K562 (cell line): ENCODE results near the gene SPPL3. TPM values are rescaled to one million over a fixed set of nuclear protein-coding genes. Genes with fewer than 3 reads are reported as not detected.

Source experiments
- CTBP1 ChIP-seq: fragments of 450-650 bp; IDR thresholded peaks from 2 replicates; pipeline ENCODE4 v1.6.1; 2016; ENCODE audit warnings: borderline replicate concordance
- ELF1 ChIP-seq: fragments of 200-800 bp; sonication (Bioruptor generic); IDR thresholded peaks from 2 replicates; pipeline ENCODE4 v1.6.1; 2016; ENCODE audit warnings: missing genetic modification characterization, missing compliant biosample characterization
- FOXA3 ChIP-seq, 2 experiments: fragments of 450-650 bp in 1 of 2; sonication (generic) in 1 of 2; formaldehyde crosslinking; IDR thresholded peaks in 1 of 2; conservative IDR thresholded peaks in 1 of 2; 2 replicates each; pipeline versions ENCODE4 v1.4.0 to v1.8.0; 2020 to 2022; ENCODE audit warnings: mild to moderate bottlenecking in 2 of 2, missing genetic modification reagents in 1 of 2
- GTF2A2 ChIP-seq: IDR thresholded peaks from 2 replicates; pipeline ENCODE4 v1.6.1; 2016; ENCODE audit warnings: mild to moderate bottlenecking, missing genetic modification characterization, missing compliant biosample characterization
- L3MBTL2 ChIP-seq: fragments of 450-650 bp; IDR thresholded peaks from 2 replicates; pipeline ENCODE4 v1.6.1; 2016; ENCODE audit warnings: mild to moderate bottlenecking, moderate library complexity
- MIER1 ChIP-seq: fragments of 450-650 bp; IDR thresholded peaks from 2 replicates; pipeline ENCODE4 v1.6.1; 2016; ENCODE audit warnings: antibody characterized with exemption, mild to moderate bottlenecking, low read depth
- RAD51 ChIP-seq: fragments of 450-650 bp; IDR thresholded peaks from 2 replicates; pipeline ENCODE4 v1.7.1; 2016; ENCODE audit warnings: low read depth, mild to moderate bottlenecking, borderline replicate concordance
- TCFL5 ChIP-seq: fragments of 250-450 bp; sonication (Bioruptor Pico); conservative IDR thresholded peaks from 2 replicates; pipeline ENCODE4 v1.6.1; 2021; ENCODE audit warnings: mild to moderate bottlenecking, moderate library complexity, matching md5 sums
- TOE1 ChIP-seq, 2 experiments: fragments of 450-650 bp in 1 of 2; sonication (generic) in 1 of 2; formaldehyde crosslinking in 1 of 2; IDR thresholded peaks; 2 replicates each; pipeline versions ENCODE4 v1.7.1 to v1.8.0; 2016 to 2022; ENCODE audit warnings: borderline replicate concordance in 2 of 2, mild to moderate bottlenecking in 2 of 2, antibody characterized with exemption in 1 of 2, inconsistent platforms in 1 of 2, low read depth in 1 of 2, missing genetic modification reagents in 1 of 2, moderate library complexity in 1 of 2
- ZNF174 ChIP-seq: fragments of 250-450 bp; sonication (Bioruptor Pico); IDR thresholded peaks from 2 replicates; pipeline ENCODE4 v1.4.0; 2020; ENCODE audit warnings: mild to moderate bottlenecking
- ZNF253 ChIP-seq: fragments of 250-450 bp; sonication (Bioruptor Pico); conservative IDR thresholded peaks from 2 replicates; pipeline ENCODE4 v1.6.1; 2021; ENCODE audit warnings: mild to moderate bottlenecking
- polyA plus RNA-seq, 8 experiments: library from polyadenylated mRNA; depleted of rRNA in 4 of 8; stranded (reverse) in 5 of 8; unstranded in 3 of 8; fragments of >200 nt; fragmentation: Nextera tagmentation in 2 of 8; fragmentation: Illumina TruSeq in 1 of 8; extraction: Ambion mirVana in 2 of 8; extraction: Trizol in 1 of 8; gene quantifications; 2 replicates each; pipeline versions ENCODE4 v1.2.1 to v1.2.3, GENCODE V29; 2011 to 2014; ENCODE audit warnings: inconsistent platforms in 1 of 8, missing spikeins in 1 of 8
- total RNA-seq, 7 experiments: library from RNA; depleted of rRNA in 6 of 7; stranded (reverse); fragments of >200 nt in 6 of 7; fragmentation: Illumina TruSeq in 2 of 7; extraction: Trizol in 2 of 7; gene quantifications; 2 replicates each; pipeline versions ENCODE4 v1.2.1 to v1.2.3, GENCODE V29; 2011 to 2021; ENCODE audit warnings: low replicate concordance in 1 of 7
- TF ChIP-seq, protein P1 (sequence below), 2 experiments: fragments of 450-650 bp in 1 of 2; IDR thresholded peaks; 2 replicates each; pipeline ENCODE4 v1.6.1; 2011 to 2017; ENCODE audit warnings: low read depth in 2 of 2, antibody characterized with exemption in 1 of 2, borderline replicate concordance in 1 of 2, low read length in 1 of 2, mild to moderate bottlenecking in 1 of 2, mixed read lengths in 1 of 2; ENCODE audit not compliant: control insufficient read depth in 1 of 2
- TF ChIP-seq, protein P2 (sequence below): fragments of 450-650 bp; IDR thresholded peaks from 2 replicates; pipeline ENCODE4 v1.6.1; 2016; ENCODE audit warnings: borderline replicate concordance
- TF ChIP-seq, protein P3 (sequence below): IDR thresholded peaks from 2 replicates; pipeline ENCODE4 v1.6.1; 2014; ENCODE audit warnings: antibody characterized with exemption
- TF ChIP-seq, protein P4 (sequence below): IDR thresholded peaks from 2 replicates; pipeline ENCODE4 v1.6.1; 2011; ENCODE audit warnings: borderline replicate concordance, low read depth, mild to moderate bottlenecking, moderate library complexity, low read length; ENCODE audit not compliant: insufficient read depth, poor library complexity, severe bottlenecking
- TF ChIP-seq, protein P5 (sequence below): fragments of 250-450 bp; sonication (Bioruptor Pico); IDR thresholded peaks from 2 replicates; pipeline ENCODE4 v1.5.0; 2021

SPPL3 gene
- total and polyA plus RNA-seq, 9 of the 15 experiments (the other 6 are each of a cell fraction or from before 2014, with no cell fraction given): 2.9 to 32.1 (median 7.1) TPM

DNA sequence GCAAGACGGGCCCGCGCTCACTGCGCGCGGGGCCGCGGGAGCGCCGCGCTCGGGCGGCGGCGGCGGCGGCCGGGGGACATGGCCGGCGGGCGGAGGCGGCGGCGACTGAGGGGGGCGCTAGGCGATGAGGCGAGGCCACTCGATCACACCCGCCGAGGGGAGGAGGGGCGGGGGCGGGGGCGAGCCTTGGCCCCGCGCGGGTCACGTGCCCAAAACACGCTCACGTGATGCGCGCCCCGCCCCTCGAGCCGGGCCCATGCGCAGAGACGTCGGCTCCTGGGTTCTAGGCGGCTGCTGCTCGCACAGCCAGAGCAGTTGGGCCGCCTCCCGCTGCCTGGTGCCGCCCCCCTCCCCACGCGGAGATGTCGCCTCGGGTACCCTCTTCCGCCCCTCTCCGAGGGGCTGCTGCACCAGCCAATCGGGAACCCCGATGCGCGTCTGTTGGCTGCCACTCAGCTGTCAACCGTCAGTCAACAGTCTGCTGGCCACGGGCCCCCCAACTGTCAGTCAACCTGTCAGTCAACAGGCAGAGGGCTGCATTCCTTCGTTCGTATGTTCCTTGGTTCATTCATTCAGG lies at the start of gene SPPL3 (continued):
- TF ChIP-seq L3MBTL2 (peak; percentile 80), FOXA3 (CRISPR knock-in tag; conservative IDR thresholded peaks at IDR 0.05 in 1 of 2, IDR thresholded peaks at IDR 0.05 in 1 of 2) (no peak), ZNF253 (CRISPR knock-in tag) (no peak), ZNF174 (CRISPR knock-in tag) (no peak), TOE1 (IDR thresholded peaks at IDR 0.05; ENCODE audit: borderline replicate concordance) (peak; percentile 98), TOE1 (CRISPR knock-in tag; IDR thresholded peaks at IDR 0.05; ENCODE audit: borderline replicate concordance, low read depth) (no peak), RAD51 (peak; percentile 99), ELF1 (tag) (no peak), GTF2A2 (tag) (no peak), TCFL5 (no peak), MIER1 (no peak), CTBP1 (peak; percentile 23; the same call in 1 of the 2 replicates)
- TF ChIP-seq, protein P1, sequence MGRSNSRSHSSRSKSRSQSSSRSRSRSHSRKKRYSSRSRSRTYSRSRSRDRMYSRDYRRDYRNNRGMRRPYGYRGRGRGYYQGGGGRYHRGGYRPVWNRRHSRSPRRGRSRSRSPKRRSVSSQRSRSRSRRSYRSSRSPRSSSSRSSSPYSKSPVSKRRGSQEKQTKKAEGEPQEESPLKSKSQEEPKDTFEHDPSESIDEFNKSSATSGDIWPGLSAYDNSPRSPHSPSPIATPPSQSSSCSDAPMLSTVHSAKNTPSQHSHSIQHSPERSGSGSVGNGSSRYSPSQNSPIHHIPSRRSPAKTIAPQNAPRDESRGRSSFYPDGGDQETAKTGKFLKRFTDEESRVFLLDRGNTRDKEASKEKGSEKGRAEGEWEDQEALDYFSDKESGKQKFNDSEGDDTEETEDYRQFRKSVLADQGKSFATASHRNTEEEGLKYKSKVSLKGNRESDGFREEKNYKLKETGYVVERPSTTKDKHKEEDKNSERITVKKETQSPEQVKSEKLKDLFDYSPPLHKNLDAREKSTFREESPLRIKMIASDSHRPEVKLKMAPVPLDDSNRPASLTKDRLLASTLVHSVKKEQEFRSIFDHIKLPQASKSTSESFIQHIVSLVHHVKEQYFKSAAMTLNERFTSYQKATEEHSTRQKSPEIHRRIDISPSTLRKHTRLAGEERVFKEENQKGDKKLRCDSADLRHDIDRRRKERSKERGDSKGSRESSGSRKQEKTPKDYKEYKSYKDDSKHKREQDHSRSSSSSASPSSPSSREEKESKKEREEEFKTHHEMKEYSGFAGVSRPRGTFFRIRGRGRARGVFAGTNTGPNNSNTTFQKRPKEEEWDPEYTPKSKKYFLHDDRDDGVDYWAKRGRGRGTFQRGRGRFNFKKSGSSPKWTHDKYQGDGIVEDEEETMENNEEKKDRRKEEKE (IDR thresholded peaks at IDR 0.05; ENCODE audit: borderline replicate concordance in 1 of 2, control insufficient read depth in 1 of 2, low read depth in 2 of 2, low read length in 1 of 2): no peak
- TF ChIP-seq, protein P2, sequence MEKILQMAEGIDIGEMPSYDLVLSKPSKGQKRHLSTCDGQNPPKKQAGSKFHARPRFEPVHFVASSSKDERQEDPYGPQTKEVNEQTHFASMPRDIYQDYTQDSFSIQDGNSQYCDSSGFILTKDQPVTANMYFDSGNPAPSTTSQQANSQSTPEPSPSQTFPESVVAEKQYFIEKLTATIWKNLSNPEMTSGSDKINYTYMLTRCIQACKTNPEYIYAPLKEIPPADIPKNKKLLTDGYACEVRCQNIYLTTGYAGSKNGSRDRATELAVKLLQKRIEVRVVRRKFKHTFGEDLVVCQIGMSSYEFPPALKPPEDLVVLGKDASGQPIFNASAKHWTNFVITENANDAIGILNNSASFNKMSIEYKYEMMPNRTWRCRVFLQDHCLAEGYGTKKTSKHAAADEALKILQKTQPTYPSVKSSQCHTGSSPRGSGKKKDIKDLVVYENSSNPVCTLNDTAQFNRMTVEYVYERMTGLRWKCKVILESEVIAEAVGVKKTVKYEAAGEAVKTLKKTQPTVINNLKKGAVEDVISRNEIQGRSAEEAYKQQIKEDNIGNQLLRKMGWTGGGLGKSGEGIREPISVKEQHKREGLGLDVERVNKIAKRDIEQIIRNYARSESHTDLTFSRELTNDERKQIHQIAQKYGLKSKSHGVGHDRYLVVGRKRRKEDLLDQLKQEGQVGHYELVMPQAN: peak; percentile 42; the same call in 1 of the 2 replicates
- TF ChIP-seq, protein P3, sequence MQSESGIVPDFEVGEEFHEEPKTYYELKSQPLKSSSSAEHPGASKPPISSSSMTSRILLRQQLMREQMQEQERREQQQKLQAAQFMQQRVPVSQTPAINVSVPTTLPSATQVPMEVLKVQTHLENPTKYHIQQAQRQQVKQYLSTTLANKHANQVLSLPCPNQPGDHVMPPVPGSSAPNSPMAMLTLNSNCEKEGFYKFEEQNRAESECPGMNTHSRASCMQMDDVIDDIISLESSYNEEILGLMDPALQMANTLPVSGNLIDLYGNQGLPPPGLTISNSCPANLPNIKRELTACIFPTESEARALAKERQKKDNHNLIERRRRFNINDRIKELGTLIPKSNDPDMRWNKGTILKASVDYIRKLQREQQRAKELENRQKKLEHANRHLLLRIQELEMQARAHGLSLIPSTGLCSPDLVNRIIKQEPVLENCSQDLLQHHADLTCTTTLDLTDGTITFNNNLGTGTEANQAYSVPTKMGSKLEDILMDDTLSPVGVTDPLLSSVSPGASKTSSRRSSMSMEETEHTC: peak; percentile 85; the same call in 1 of the 2 replicates
- TF ChIP-seq, protein P4, sequence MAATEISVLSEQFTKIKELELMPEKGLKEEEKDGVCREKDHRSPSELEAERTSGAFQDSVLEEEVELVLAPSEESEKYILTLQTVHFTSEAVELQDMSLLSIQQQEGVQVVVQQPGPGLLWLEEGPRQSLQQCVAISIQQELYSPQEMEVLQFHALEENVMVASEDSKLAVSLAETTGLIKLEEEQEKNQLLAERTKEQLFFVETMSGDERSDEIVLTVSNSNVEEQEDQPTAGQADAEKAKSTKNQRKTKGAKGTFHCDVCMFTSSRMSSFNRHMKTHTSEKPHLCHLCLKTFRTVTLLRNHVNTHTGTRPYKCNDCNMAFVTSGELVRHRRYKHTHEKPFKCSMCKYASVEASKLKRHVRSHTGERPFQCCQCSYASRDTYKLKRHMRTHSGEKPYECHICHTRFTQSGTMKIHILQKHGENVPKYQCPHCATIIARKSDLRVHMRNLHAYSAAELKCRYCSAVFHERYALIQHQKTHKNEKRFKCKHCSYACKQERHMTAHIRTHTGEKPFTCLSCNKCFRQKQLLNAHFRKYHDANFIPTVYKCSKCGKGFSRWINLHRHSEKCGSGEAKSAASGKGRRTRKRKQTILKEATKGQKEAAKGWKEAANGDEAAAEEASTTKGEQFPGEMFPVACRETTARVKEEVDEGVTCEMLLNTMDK: peak; percentile 51
- TF ChIP-seq, protein P5, sequence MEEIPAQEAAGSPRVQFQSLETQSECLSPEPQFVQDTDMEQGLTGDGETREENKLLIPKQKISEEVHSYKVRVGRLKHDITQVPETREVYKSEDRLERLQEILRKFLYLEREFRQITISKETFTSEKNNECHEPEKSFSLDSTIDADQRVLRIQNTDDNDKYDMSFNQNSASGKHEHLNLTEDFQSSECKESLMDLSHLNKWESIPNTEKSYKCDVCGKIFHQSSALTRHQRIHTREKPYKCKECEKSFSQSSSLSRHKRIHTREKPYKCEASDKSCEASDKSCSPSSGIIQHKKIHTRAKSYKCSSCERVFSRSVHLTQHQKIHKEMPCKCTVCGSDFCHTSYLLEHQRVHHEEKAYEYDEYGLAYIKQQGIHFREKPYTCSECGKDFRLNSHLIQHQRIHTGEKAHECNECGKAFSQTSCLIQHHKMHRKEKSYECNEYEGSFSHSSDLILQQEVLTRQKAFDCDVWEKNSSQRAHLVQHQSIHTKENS (CRISPR knock-in tag): no peak
